Vagina (tissue), 2 donors: ENCODE data around the gene ZNF428. TPM values are rescaled to one million over a fixed set of nuclear protein-coding genes. Genes with fewer than 3 reads are reported as not detected.
"Not testable (repeated sequence)": the region's sequence is repeated elsewhere in the genome, so short reads cannot be mapped to it uniquely, and the experiment has no call there.

ENCODE experiments used
- DNase-seq, 2 donors: peaks; one replicate each; pipeline ENCODE4 v3.0.0-alpha.2; 2017; ENCODE audit errors: extremely low spot score in 2 of 2
- H3K27ac ChIP-seq: fragments of 200-600 bp; sonication (generic); one replicate; pipeline ENCODE4 v1.5.1; 2019
- H3K27me3 ChIP-seq: fragments of 200-600 bp; sonication (generic); one replicate; pipeline ENCODE4 v1.5.1; 2019
- H3K36me3 ChIP-seq, 2 donors: fragments of 200-600 bp; sonication (generic); one replicate each; pipeline ENCODE4 v1.5.1; 2017 to 2019
- H3K4me1 ChIP-seq: fragments of 200-600 bp; sonication (generic); one replicate; pipeline ENCODE4 v1.5.1; 2019
- H3K4me3 ChIP-seq, 2 donors: fragments of 200-600 bp; sonication (generic); 1 replicate in 1 of 2; 2 replicates in 1 of 2; pipeline ENCODE4 v1.5.1; 2016 to 2019
- H3K9me3 ChIP-seq: fragments of 200-600 bp; sonication (generic); one replicate; pipeline ENCODE4 v1.5.1; 2019
- POLR2A ChIP-seq, 2 donors: fragments of 450-650 bp; IDR thresholded peaks; one replicate each; pipeline ENCODE4 v1.6.1; 2017; ENCODE audit warnings: antibody characterized with exemption in 2 of 2, mild to moderate bottlenecking in 2 of 2, moderate library complexity in 2 of 2
- POLR2AphosphoS5 ChIP-seq, 2 donors: sonication (generic); formaldehyde crosslinking; IDR thresholded peaks; one replicate each; pipeline ENCODE4 v1.9.0; 2017; ENCODE audit warnings: antibody characterized with exemption in 2 of 2, mild to moderate bottlenecking in 2 of 2, low read depth in 1 of 2; ENCODE audit not compliant: insufficient read depth in 1 of 2
- intact Hi-C: fragments of 100-400 bp; cut with DNase I; formaldehyde crosslinking; loops from one replicate; pipeline ENCODE4 v1.15.1; 2023
- total RNA-seq: library from RNA; depleted of rRNA; stranded (reverse); fragments of >200 nt; gene quantifications from one replicate; pipeline ENCODE4 v1.2.3, GENCODE V29; 2016
- TF ChIP-seq, protein P1 (sequence below), 3 experiments: fragments of 450-650 bp in 2 of 3; fragments of 200-600 bp in 1 of 3; sonication (generic) in 1 of 3; IDR thresholded peaks; one replicate each; pipeline ENCODE4 v1.5.1; 2017 to 2019; ENCODE audit warnings: antibody characterized with exemption in 3 of 3, mild to moderate bottlenecking in 2 of 3, moderate library complexity in 2 of 3

The ZNF428 gene
- total RNA-seq, 1 donor from 2014 or later, result 30.9 TPM

- Histone ChIP-seq H3K9me3 (no peaks in the 10 kb centered on the region), H3K36me3 (peaks cover 0 to 25% of the 10 kb centered on the region in 2 donors), H3K27ac (no peak overlapping the region), H3K4me1 (peaks cover 11% of the 10 kb centered on the region), H3K27me3 (no peaks in the 10 kb centered on the region), H3K4me3 (no peak overlapping the region)
- TF ChIP-seq, protein P1, sequence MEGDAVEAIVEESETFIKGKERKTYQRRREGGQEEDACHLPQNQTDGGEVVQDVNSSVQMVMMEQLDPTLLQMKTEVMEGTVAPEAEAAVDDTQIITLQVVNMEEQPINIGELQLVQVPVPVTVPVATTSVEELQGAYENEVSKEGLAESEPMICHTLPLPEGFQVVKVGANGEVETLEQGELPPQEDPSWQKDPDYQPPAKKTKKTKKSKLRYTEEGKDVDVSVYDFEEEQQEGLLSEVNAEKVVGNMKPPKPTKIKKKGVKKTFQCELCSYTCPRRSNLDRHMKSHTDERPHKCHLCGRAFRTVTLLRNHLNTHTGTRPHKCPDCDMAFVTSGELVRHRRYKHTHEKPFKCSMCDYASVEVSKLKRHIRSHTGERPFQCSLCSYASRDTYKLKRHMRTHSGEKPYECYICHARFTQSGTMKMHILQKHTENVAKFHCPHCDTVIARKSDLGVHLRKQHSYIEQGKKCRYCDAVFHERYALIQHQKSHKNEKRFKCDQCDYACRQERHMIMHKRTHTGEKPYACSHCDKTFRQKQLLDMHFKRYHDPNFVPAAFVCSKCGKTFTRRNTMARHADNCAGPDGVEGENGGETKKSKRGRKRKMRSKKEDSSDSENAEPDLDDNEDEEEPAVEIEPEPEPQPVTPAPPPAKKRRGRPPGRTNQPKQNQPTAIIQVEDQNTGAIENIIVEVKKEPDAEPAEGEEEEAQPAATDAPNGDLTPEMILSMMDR (IDR thresholded peaks at IDR 0.05), result no peak
- TF ChIP-seq POLR2AphosphoS5 (IDR thresholded peaks at IDR 0.05; ENCODE audit: insufficient read depth in 1 of 2, low read depth in 1 of 2) (no peak), POLR2A (IDR thresholded peaks at IDR 0.05) (no peak)
- no peak for DNase-seq
- intact Hi-C loops, result no loop called here
Measured at GRCh38 chr19:43589277-43589676, 30.2 kb downstream of the ZNF428 start.

DNA sequence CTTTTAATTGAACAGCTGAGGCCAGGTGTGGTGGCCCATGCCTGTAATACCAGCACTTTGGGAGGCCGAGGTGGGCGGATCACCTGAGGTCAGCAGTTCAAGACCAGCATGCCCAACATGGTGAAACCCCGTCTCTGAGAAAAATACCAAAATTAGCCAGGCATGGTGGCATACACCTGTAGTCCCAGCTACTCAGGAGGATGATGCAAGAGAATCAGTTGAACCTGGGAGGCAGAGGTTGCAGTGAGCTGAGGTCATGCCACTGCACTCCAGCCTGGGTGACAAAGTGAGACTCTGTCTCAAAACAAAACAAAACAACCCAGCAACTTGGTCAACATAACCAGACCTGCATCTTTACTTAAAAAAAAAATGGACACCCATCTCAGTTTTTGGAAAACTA lies 32.4 kb downstream of the ZNF428 start:
- H3K27ac ChIP-seq, H3K4me3 ChIP-seq, H3K36me3 ChIP-seq, H3K27me3 ChIP-seq, H3K4me1 ChIP-seq, DNase-seq, intact Hi-C loops, H3K9me3 ChIP-seq: not testable (repeated sequence)

DNA sequence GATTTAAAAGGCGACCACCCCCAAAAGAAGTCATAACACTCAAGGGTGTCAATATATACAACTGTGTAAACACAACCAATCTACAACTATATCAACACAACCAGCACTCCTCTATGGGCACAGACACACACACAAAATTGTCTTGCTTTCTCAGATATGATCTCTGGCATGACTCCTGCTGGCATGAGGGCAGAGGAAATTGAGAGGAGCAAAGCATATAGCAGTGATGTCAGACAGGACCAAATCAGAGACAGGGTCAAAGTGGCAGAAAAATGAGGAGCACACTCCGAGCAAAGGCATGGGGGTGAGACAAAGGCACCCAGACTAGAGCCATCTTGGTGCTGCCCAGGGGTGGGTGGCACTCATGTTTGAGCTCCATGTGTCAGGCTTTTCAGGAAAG lies 33.1 kb downstream of the ZNF428 start:
- no peak overlapping the region for H3K4me3 ChIP-seq

DNA sequence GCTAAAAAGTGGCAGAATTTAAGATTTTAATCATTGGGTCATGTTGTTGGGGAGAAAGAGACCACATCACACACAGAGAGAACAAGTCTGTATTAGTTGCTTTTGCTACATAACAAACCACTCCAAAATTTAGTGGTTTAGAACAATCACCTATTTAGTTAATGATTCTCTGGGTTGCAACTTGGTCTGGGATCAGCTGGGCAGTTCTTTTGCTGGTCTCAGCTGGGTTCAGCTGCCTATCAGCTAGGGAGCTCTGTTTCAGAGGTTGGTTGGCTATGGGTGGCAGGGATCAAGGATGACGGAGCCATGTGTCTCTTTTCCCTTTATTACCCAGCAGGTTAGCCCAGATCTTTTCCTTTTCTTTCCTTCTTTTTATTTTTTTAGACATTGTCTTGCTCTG lies 34.9 kb downstream of the ZNF428 start:
- Histone ChIP-seq H3K9me3 (no peaks in the 10 kb centered on the region), H3K36me3 (no peaks in the 10 kb centered on the region), H3K27me3 (no peaks in the 10 kb centered on the region), H3K27ac (no peak overlapping the region), H3K4me1 (peaks cover 11% of the 10 kb centered on the region), H3K4me3 (no peak overlapping the region)
- no peak for DNase-seq
- intact Hi-C loops, result no loop called here
- TF ChIP-seq POLR2AphosphoS5 (IDR thresholded peaks at IDR 0.05; ENCODE audit: insufficient read depth in 1 of 2, low read depth in 1 of 2), result no peak
- TF ChIP-seq POLR2A (IDR thresholded peaks at IDR 0.05), result no peak
- TF ChIP-seq, protein P1 (IDR thresholded peaks at IDR 0.05), result no peak

More for the DNA sequence above, 33.1 kb downstream of the ZNF428 start:
- no peak for DNase-seq
- Histone ChIP-seq H3K36me3 (peaks cover 0 to 3% of the 10 kb centered on the region in 2 donors), H3K27ac (no peak overlapping the region), H3K9me3 (no peaks in the 10 kb centered on the region), H3K4me1 (peaks cover 5% of the 10 kb centered on the region), H3K27me3 (no peaks in the 10 kb centered on the region)
- TF ChIP-seq, protein P1 (IDR thresholded peaks at IDR 0.05), result no peak
- TF ChIP-seq POLR2AphosphoS5 (IDR thresholded peaks at IDR 0.05; ENCODE audit: insufficient read depth in 1 of 2, low read depth in 1 of 2), result no peak
- TF ChIP-seq POLR2A (IDR thresholded peaks at IDR 0.05), result no peak
- intact Hi-C loops, result no loop called here

GRCh38 chr19:43582495-43582894 lies 36.9 kb downstream of the ZNF428 start:
- H3K4me3 ChIP-seq, result no peak overlapping the region
- intact Hi-C loops, result no loop called here
- no peak for DNase-seq

More at GRCh38 chr19:43582495-43582894, 36.9 kb downstream of the ZNF428 start:
- H3K27ac ChIP-seq, result no peak overlapping the region
- H3K36me3 ChIP-seq, result no peaks in the 10 kb centered on the region
- H3K27me3 ChIP-seq, result no peaks in the 10 kb centered on the region
- TF ChIP-seq, protein P1 (IDR thresholded peaks at IDR 0.05), result no peak
- TF ChIP-seq POLR2AphosphoS5 (IDR thresholded peaks at IDR 0.05; ENCODE audit: insufficient read depth in 1 of 2, low read depth in 1 of 2) (no peak), POLR2A (IDR thresholded peaks at IDR 0.05) (no peak)
- peaks cover 11% of the 10 kb centered on the region for H3K4me1 ChIP-seq
- H3K9me3 ChIP-seq, result no peaks in the 10 kb centered on the region
